GM21737 (cell line): ENCODE measurements around the gene B3GAT1.

Source experiments
- ATAC-seq: cut with Tn5 transposase; IDR thresholded peaks from one replicate; pipeline ENCODE4 v1.9.1; 2021; ENCODE audit warnings: mild to moderate bottlenecking, moderate library complexity; ENCODE audit not compliant: unreplicated experiment

The B3GAT1 gene

DNA sequence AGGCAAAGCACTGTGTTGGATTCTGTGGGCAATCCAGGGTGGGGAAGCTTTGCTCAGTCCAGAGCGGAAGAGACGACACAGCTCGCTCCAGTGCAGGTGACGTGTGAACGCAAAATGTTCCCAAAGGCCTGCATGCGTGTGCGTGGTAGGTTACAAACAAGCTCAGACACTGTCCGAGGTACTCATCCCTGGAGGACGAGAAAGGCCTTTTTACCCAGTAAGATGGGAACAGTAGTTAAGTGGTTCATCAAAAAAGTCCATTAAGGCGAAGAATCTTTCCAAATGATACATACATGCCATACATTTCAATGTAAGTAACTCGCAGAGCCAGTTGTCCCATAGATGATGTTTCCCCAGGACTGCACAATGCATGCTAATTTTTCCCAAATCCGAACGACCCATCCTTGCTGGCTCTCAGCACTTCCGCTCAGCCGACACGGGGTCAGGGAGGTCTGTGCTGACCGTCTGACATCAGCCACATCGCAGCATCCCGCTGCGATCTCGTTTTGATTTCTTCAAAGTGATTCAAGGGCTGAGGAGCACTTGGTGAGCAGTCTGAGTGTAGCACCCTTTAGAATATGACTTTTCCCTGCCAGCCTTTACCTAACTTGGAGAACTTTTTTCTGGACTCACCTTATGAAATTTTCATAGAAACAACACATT lies 19.0 kb downstream of the B3GAT1 start:
- ATAC-seq, result no peak

DNA sequence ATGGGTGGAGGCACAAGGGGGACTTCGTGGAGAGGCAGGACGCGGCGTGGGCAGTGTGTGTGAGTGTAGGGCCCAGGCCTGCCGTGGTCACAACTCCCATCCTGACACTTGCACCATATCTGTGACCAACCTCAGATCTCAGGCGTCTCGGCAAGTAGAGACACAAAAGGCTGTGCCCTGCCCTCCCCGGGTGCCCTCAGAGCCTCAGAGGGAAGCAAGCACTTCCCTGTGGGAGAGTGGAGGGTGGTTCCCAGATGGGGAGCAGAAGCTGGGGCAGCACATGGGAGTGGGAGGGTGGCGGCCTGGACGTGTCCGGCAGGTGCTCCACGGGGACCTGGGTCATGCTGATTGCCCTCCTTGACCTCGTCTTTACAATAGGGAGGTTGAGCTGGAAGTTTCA lies 20.4 kb downstream of the B3GAT1 start:
- no peak for ATAC-seq

DNA sequence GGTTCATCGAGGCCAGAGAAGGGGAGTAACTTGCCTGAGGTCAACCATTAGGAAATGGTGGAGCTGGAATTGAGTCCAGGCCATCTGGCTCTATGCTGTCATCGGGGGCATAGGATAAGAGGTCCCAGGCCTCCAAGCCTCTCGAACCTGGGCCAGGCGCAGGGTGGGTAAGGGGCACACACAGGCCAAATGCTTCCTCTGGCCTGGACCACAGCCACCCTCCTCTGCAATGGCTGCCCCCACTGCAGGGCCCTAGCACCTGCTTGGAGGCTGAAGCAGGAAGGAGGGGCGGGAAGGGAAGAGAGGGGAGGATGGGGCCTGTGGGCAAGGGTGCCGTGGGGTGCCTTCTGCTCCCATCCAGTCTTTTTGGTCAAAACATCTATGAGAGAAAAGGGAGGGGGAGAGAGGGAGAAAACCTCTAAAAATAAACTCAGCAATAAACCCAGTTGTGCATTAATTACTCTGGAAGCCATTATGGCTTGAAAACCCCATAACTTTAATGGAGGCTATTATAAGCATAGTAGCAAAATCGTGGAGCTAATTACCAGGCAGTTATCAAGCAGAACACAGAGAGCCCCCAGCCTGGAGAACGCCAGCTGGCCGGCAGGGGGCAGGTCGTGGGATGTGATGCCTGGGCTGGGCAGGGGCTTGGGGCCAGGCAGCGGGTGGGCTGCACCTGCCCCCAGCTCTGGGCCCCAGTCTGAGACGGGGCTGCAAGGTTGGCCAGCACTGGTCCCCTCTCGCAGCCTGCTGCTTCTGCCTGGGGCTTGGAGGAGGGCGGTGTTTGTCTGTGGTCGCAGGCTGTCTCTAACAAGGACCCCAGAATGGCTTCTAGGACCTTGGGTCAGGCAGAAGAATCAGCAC lies 21.1 kb downstream of the B3GAT1 start:
- no peak for ATAC-seq

DNA sequence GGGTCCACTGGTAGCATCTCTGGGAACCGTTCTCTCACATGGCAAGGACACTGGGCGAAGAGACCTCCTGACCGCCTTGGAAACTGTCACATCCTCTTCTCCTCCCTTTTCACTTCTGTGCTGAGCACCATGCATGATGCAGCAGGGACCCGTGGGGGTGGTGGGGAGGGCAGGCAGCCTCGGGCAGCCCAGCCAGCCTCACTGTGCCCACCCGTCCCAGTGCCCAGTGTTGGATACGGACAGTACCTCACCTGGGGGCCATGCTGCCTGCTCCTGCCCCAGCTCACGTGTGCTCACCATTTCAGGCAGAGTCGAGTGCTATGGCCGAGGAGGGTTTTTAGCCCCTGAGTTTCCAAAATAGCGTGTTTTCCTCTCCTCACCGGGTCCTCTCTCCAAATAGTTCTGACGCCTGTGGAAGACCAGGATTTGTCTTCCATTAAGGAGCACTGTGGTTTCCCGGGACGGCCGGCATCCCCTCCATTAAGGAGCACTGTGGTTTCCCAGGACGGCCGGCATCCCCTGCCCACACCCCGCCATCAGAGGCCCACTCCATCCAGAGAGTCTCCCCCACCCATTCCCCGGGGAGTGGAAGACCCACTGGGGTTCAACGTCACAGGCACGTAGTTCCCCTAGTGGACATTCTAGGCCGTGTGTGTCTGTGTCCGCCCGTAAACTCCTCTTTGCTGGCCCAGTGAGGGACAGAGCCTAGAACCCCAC lies 22.4 kb downstream of the B3GAT1 start:
- no peak for ATAC-seq

DNA sequence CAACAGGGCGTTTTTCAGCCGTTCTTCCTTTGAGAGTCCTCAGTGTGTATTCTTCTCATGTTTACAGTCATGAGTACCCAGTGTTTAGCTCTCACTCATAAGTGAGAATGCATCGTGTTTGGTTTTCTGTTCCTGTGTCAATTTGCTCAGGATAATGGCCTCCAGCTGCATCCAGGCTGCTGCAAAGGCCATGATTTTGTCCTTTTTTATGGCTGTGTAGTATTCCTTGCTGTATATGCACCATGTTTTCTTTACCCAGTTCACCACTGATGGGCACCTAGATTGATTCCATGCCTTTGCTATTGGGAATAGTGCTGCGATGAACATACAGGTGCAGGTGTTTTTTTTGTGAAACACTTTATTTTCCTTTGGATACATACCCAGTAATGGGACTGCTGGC lies 23.5 kb downstream of the B3GAT1 start:
- ATAC-seq, result no peak

DNA sequence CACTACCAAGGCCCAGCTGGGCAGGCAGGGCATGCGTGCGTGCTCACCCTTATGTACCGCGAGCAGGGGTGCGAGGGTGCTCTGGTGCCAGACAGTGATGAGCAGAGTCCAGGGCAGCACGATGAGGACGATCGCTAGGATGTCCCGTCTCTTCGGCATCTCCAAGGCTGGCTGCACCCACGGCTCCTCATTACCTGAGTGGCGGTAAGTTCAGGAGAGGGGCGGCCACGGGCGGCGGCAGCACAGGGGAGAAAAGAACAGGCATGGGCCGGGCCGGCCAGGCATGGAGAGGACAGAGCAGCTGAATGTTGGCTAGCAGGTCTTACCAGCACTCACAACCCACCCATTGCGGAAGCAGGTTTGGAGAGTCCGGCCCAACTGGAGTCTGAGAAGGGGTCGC lies 24.5 kb downstream of the B3GAT1 start:
- ATAC-seq, result no peak

DNA sequence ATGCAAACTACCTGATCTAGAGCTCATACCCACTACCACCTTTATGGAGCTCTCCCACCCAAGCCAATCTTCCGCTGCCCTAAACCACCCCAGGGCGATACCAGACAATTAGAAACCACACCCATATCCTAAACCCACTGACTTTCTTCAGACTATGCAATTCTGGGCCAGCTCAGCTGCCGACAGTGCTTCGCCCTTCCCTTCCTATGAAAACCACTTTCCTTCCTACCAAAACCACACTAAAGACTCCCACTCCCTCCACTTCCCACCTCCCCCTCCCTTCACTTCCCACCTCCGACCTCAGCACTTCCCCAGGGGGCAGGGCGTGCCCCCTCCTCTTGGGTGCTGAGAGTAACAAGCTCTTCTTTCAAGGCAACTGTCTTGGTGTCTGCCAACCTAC lies 25.1 kb downstream of the B3GAT1 start:
- no peak for ATAC-seq

DNA sequence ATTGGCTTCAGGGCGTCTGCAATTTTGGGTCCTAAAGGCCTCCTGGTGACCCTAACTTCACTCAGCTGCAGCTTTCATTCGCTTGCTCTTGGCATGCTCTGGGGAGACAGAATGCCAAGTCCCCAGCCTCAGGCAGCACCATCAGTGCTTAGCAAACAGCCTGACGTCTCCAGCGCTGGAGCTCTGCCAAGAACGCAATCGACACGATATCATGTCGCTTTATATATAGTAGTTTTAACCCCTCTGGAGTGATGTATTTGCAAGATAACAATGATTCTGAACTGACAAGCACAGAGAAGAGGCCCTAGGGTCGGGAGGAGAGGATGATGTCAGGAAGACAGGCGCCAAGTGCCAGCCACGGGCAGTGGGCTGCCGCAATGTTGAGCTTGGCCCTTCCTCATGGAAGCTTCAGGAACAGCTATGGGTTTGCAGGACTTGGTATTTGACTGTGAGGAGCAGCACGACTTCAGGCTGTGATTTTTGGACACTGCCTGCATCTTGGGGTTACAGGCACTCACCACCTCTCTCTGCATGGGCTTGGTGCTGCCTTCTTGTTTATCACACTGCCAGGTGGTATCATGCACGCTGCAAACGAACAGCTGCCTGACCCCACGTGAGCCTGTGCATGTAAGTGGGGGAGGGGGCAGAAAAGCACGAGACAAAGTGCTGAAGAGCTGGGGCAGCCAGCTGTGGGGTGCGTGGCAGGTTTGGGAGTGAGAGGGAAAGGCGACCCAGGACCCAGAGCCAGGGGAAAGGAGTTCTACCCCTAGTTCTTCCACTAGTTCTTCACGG lies 26.1 kb downstream of the B3GAT1 start:
- no peak for ATAC-seq

DNA sequence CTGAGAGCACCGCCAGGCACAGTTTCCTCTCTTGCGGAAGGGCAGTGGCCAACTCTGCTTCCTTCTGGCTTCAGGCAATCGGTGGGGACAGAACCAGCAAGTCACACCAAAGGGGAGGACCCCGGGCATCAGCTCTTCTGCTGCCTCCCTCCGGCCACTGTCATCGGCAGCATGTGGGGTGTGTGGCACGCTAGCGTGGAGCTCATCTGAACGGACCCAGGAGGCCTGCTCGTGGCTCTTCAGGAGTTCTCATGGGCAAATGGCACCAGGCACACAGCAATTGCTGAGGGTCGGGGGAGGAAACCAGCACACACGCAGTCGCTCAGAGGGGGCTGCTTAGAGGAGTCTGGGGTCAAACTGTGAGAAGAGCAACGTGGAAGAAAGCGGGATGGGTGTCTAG lies 26.9 kb downstream of the B3GAT1 start:
- no peak for ATAC-seq

DNA sequence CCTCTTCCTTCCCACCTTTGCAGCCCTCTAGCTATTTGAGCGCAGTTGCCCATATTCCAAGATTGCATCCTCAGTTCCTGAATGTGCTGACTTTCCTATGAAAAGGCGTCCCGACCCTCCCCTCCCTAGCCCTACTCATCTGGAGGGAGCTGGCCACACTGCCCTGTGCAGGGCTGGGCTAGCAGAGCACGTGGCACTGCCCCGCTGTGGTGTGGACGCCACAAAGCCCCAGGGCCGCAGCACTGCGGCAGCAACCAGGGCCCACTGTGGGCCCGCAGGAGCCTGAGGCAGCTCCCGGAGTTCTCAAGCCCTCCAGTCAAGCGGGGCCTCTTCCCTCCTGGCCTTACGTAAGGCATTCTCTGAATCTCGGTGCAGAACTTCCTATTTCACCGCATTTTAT lies 27.6 kb downstream of the B3GAT1 start:
- ATAC-seq, result no peak

DNA sequence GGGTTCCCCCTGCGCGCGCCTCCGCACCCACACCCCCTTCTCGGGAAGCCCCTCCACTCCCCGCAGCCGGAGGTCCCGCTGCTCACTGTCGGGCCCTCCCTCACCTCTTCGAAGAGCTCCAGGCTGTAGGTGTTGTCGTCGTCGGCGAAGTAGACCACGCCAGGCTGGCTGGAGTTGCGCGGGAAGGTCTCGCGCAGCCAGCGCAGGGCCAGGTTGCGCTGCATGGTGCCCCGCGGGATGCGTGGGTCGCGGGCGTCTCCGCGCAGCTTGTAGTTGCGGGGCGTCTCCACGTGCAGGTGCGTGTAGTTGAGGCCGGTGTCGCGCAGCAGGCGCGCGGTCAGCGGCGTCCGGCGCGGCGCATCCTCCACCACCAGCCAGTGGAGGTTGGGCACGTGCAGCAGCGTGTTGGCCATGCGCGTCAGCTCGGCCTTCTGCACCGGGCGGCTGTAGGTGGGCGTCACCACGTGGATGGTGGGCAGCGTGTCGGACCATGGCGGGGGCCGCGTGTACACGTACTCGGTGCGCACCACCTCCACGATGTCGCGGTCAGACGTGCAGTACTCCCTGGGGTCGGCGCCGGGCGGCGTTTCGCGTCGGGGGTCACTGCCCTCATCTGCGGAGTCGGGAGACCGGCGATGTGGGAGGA lies 28.3 kb downstream of the B3GAT1 start:
- ATAC-seq, result no peak

DNA sequence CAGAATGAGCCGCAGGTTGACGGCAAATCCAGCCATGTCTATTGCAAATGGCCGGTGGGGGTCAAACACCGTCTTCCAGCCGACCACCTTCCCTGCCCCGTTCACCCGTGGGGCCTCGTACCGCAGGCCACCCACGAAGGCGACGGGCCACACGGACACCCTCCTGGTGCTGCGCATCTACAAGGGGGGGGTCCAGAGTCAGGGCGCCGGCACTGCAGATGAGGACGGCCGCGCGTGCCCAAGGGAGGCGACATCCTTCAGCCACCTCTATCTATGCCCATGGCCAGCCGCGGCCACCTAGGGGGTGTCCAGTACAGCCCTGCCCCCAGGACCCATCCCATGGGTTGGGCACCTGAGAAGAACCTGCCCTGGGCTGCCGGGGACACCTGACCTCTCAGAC lies 29.2 kb downstream of the B3GAT1 start:
- ATAC-seq, result no peak

DNA sequence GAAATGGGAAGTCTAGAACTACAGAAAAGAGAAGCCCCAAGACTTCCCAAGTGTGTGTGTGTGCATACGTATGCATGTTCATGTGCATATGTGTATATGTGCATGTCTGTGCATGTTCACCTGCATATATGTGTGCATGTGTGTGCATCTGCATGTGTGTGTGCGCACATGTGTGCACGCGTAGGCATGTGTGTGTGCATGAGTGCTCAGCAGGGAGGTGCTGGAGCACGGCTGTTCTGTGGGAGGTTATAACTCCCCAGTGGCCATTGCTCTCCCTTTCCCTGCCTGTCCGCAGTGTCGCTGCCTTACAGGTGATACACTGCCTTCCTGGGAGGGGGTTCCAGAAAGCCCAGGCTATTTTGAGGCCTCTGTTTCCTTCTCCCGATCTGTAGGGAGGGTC lies 29.8 kb downstream of the B3GAT1 start:
- ATAC-seq, result no peak

DNA sequence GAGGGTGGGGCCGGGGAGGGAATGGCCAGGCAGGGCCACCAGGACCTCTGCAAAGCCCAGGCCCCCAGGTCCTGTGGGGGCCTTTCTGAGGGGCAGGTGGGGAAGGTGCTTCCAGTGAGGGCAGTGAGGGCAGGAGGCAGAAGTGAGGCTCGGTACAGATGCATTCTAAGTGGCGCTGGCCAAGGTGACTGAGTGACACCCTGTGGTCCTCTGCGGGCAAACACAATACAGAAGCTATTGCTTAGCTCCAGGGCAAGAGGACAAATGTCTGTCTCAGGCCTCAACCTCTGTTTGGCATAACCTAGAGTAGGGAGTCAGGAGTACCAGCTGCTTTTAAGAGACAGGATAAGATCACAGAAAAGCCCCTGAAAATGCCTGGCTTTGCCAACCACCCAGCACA lies 31.3 kb downstream of the B3GAT1 start:
- ATAC-seq, result no peak

DNA sequence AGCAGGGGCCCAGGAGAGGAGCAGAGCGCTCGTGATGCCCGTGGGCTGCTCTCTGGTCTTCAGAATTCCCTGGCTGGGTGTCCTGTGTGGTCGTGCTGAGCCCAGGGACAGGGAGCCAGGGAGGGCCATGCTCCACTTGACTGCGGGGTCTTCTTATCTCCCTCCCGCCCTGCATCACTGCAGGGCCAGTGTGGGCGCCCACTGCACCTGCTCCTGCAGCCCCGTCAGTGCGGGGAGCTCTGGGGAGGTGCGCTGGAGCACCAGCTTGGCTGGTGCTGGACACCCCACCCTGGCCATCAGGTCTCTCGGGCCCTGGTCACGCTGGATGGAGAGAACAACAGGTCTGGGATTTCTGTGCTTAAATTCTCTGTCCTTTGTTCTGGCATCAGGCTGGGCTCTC lies 31.8 kb downstream of the B3GAT1 start:
- no peak for ATAC-seq

DNA sequence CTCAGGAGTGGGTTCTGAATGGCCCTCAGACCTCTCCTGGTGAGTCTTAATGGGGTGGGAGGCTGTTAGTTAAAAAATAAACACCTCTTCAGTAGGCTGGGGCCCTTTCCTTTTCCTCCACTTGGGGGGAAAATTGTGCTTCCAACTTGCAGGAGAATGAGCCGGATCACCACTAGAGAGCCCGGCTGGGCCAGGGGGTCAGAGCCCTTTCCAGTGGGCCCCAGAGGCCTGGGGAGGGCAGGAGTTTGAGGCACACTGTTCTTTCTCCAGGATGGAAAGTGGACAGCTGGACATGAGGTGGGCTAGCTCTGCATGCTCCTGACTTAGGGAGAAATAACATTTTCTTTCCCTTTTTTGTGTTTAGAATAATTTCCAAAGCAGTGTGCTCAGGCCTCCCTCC lies 32.8 kb downstream of the B3GAT1 start:
- no peak for ATAC-seq

DNA sequence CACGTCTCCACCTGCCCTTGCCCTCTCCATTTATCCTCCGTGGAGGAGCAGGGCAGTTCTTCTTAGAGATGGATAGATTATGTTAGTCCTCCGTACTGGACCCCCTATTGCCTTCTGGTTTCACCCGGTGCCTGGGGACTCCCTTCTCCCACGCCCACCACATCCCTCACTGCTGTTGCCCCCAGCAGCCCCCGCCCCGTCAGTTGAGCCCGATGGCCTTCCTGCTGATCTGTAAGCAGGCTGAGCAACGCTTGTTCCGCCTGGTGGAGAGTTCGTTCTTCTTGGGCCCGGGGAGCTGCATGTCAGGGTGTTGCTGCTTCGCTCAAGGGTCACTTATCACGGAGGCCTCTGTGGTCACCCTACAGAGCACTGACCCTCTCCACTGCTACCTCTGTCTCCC lies 34.2 kb downstream of the B3GAT1 start:
- no peak for ATAC-seq

DNA sequence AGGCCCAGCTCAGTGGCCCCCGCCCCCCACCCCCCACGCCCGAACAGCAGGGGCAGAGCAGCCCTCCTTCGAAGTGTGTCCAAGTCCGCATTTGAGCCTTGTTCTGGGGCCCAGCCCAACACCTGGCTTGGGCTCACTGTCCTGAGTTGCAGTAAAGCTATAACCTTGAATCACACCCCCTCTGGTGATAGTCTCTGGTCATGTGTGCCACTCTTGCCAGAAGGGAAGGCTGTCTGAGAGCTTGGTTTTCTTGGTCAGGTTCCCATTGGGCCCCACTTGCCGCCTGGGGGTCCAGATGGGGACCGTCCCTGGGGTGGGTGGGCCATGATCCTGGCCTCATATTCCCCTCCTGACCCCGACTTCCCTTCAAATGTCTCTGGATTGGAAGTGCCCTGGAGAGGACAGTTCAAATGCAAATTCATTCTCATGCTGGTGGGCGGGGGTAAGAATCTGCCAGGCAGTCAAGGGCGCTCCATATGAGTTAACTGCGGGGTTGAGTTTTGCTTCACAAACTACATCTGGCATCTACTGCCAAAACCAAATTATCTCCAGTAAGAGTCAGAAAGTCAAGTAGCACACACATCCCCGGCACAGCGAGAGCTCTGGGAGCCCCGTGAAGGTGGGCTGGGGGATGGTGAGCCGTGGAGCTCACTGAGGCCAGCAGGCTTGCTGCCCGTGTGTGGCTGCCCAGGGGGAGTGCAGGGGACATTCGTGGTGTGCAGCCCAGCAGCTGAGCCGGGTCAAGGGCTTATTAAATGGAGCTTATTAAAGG lies 35.7 kb downstream of the B3GAT1 start:
- no peak for ATAC-seq

DNA sequence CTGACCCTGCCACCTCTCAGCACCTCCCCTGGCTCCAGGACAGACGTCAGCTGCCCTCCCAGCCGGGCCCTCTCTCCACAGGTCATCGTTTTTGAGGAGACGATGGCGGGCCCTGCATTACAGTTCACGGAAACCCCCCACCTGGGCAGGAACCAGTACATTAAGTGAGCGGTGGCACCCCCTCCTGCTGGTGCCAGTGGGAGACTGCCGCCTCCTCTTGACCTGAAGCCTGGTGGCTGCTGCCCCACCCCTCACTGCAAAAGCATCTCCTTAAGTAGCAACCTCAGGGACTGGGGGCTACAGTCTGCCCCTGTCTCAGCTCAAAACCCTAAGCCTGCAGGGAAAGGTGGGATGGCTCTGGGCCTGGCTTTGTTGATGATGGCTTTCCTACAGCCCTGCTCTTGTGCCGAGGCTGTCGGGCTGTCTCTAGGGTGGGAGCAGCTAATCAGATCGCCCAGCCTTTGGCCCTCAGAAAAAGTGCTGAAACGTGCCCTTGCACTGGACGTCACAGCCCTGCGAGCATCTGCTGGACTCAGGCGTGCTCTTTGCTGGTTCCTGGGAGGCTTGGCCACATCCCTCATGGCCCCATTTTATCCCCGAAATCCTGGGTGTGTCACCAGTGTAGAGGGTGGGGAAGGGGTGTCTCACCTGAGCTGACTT lies 37.0 kb downstream of the B3GAT1 start:
- no peak for ATAC-seq
